ENCODE data around the gene FXYD3.
A peak's percentile ranks its signal among the peaks of the same experiment; 100 is the strongest.

GRCh38 chr19:35090506-35091214, 25.0 kb upstream of the FXYD3 start:
- TF ChIP-seq CTCF (IDR thresholded peaks at IDR 0.05; ENCODE audit: insufficient read depth, low read depth, low read length) (peak; percentile 33), EZH2 (IDR thresholded peaks at IDR 0.05; ENCODE audit: insufficient read depth, low read length) (no peak)

Measured in astrocyte (in vitro differentiated cells and primary cell).